Keratinocyte (primary cell): ENCODE results near the gene ATP8A2. TPM values are rescaled to one million over a fixed set of nuclear protein-coding genes. Genes with fewer than 3 reads are reported as not detected.

Experiments
- DNase-seq: peaks from one replicate; pipeline ENCODE4 v3.0.0-alpha.2; 2011; ENCODE audit warnings: low read depth, missing footprints, low spot score
- FAIRE-seq: peaks from 2 replicates; lab custom pipeline; 2011; peaks lifted over from hg19 to GRCh38; lab: Jason Lieb, UNC
- H2AFZ ChIP-seq: 2 replicates; pipeline ENCODE4 v1.6.0; 2012; ENCODE audit warnings: low read length, control low read depth, inconsistent platforms; ENCODE audit not compliant: control insufficient read depth
- H3K27ac ChIP-seq: 2 replicates; pipeline ENCODE4 v1.5.1; 2011; ENCODE audit warnings: low read length; ENCODE audit not compliant: control insufficient read depth, insufficient read depth
- H3K27me3 ChIP-seq: 3 replicates; pipeline ENCODE4 v1.6.0; 2011; ENCODE audit warnings: low read length; ENCODE audit not compliant: control insufficient read depth, insufficient read depth; ENCODE audit errors: extremely low read depth
- H3K36me3 ChIP-seq, 2 experiments: 2 replicates in 1 of 2; 3 replicates in 1 of 2; pipeline ENCODE4 v1.5.1; 2011; ENCODE audit warnings: low read length in 2 of 2, mild to moderate bottlenecking in 1 of 2; ENCODE audit not compliant: control insufficient read depth in 2 of 2, insufficient read depth in 2 of 2; ENCODE audit errors: extremely low read depth in 1 of 2
- H3K4me1 ChIP-seq: 3 replicates; pipeline ENCODE4 v1.5.1; 2011; ENCODE audit warnings: low read length; ENCODE audit not compliant: control insufficient read depth, insufficient read depth; ENCODE audit errors: extremely low read depth
- H3K4me2 ChIP-seq: 3 replicates; pipeline ENCODE4 v1.6.0; 2011; ENCODE audit warnings: low read depth, low read length; ENCODE audit not compliant: control insufficient read depth, insufficient read depth; ENCODE audit errors: extremely low read depth
- H3K4me3 ChIP-seq, 3 experiments: fragments of 200-600 bp in 1 of 3; sonication (generic) in 1 of 3; 2 replicates in 2 of 3; 3 replicates in 1 of 3; pipeline ENCODE4 v1.5.1; 2011 to 2016; ENCODE audit warnings: low read length in 3 of 3, mild to moderate bottlenecking in 3 of 3, control low read depth in 2 of 3, inconsistent platforms in 1 of 3, low read depth in 1 of 3, mixed read lengths in 1 of 3, mixed run types in 1 of 3, moderate library complexity in 1 of 3; ENCODE audit not compliant: control insufficient read depth in 2 of 3, insufficient read depth in 2 of 3; ENCODE audit errors: extremely low read depth in 1 of 3
- H3K79me2 ChIP-seq: 2 replicates; pipeline ENCODE4 v1.6.0; 2012; ENCODE audit warnings: low read length; ENCODE audit not compliant: control insufficient read depth, insufficient read depth
- H3K9ac ChIP-seq: 3 replicates; pipeline ENCODE4 v1.6.0; 2011; ENCODE audit warnings: low read length; ENCODE audit not compliant: control insufficient read depth, insufficient read depth; ENCODE audit errors: extremely low read depth
- H3K9me1 ChIP-seq: 3 replicates; pipeline ENCODE4 v1.6.0; 2011; ENCODE audit warnings: low read length; ENCODE audit not compliant: control insufficient read depth, insufficient read depth; ENCODE audit errors: extremely low read depth
- H3K9me3 ChIP-seq: 2 replicates; pipeline ENCODE4 v1.5.1; 2012; ENCODE audit warnings: low read depth, low read length; ENCODE audit not compliant: control insufficient read depth
- H4K20me1 ChIP-seq: 3 replicates; pipeline ENCODE4 v1.6.0; 2011; ENCODE audit warnings: low read length; ENCODE audit not compliant: control insufficient read depth, insufficient read depth; ENCODE audit errors: extremely low read depth
- CTCF ChIP-seq, 3 experiments: IDR thresholded peaks in 1 of 3; conservative IDR thresholded peaks in 1 of 3; optimal IDR thresholded peaks in 1 of 3; 2 replicates in 2 of 3; 3 replicates in 1 of 3; pipeline versions ENCODE3 to v1.5.1; 2011; ENCODE audit warnings: low read length in 3 of 3, mild to moderate bottlenecking in 3 of 3, moderate library complexity in 2 of 3, control low read depth in 1 of 3, inconsistent platforms in 1 of 3; ENCODE audit not compliant: insufficient read depth in 2 of 3; ENCODE audit errors: extremely low read depth in 1 of 3
- EZH2 ChIP-seq: IDR thresholded peaks from one replicate; pipeline ENCODE4 v1.6.1; 2012; ENCODE audit warnings: inconsistent platforms, mild to moderate bottlenecking, low read length, moderate library complexity
- dilution Hi-C: fragments of 300-500 bp; cut with MboI; formaldehyde crosslinking; loops from one replicate; pipeline ENCODE4 v1.7.0; 2020; ENCODE audit warnings: low sequenced_read_pairs; ENCODE audit not compliant: extremely low pct_ligation_motif_present
- polyA plus RNA-seq, 5 experiments: library from polyadenylated mRNA; depleted of rRNA in 3 of 5; stranded (reverse) in 3 of 5; stranded (forward) in 1 of 5; unstranded in 1 of 5; fragments of >200 nt; gene quantifications; 1 replicate in 1 of 5; 2 replicates in 3 of 5; 3 replicates in 1 of 5; pipeline versions ENCODE4 v1.2.1 to v1.2.3, GENCODE V29; 2011 to 2012; ENCODE audit warnings: missing spikeins in 2 of 5, low read depth in 1 of 5, low replicate concordance in 1 of 5

ATP8A2 gene
- polyA plus RNA-seq, 1 donor (not counting 4 experiments of a cell fraction or from before 2014, with no cell fraction given) = 0.16 TPM

- FAIRE-seq (no peak), DNase-seq (no peak)
- no peak overlapping the region for H3K4me3 ChIP-seq
- TF ChIP-seq EZH2 (no peak), CTCF (optimal IDR thresholded peaks at IDR 0.05 in 1 of 3, IDR thresholded peaks at IDR 0.05 in 1 of 3, conservative IDR thresholded peaks at IDR 0.05 in 1 of 3; ENCODE audit: extremely low read depth in 1 of 3, insufficient read depth in 2 of 3, low read length in 3 of 3) (no peak)
- H3K36me3 ChIP-seq = no peaks in the 10 kb centered on the region
- no peaks in the 10 kb centered on the region for H3K79me2 ChIP-seq
- no peak overlapping the region for H2AFZ ChIP-seq
- H3K27ac ChIP-seq = no peak overlapping the region
- no peaks in the 10 kb centered on the region for H4K20me1 ChIP-seq
- H3K4me2 ChIP-seq = no peak overlapping the region
- no peaks in the 10 kb centered on the region for H3K9me3 ChIP-seq
- H3K4me1 ChIP-seq = no peaks in the 10 kb centered on the region
- H3K9ac ChIP-seq = no peak overlapping the region
- peaks cover 6% of the 10 kb centered on the region for H3K27me3 ChIP-seq
- H3K9me1 ChIP-seq = no peaks in the 10 kb centered on the region
- dilution Hi-C loops = loop anchor here (25.0 kb wide), 1 partner anchor 506 kb away; no protein-coding TSS in a partner anchor
Measured at GRCh38 chr13:25581351-25581750, 209.6 kb downstream of the ATP8A2 start.

- no peaks in the 10 kb centered on the region for H3K36me3 ChIP-seq
- FAIRE-seq (no peak), DNase-seq (no peak)
- no peak overlapping the region for H3K4me2 ChIP-seq
- no peak overlapping the region for H3K4me3 ChIP-seq
- H4K20me1 ChIP-seq = no peaks in the 10 kb centered on the region
- dilution Hi-C loops = loop anchor here (25.0 kb wide), 1 partner anchor 503 kb away; no protein-coding TSS in a partner anchor
- no peaks in the 10 kb centered on the region for H3K9me3 ChIP-seq
- H3K27me3 ChIP-seq = peaks cover 8% of the 10 kb centered on the region
- no peaks in the 10 kb centered on the region for H3K4me1 ChIP-seq
- H3K79me2 ChIP-seq = no peaks in the 10 kb centered on the region
- no peak for TF ChIP-seq EZH2
- no peak overlapping the region for H3K9ac ChIP-seq
- no peak overlapping the region for H3K27ac ChIP-seq
- no peaks in the 10 kb centered on the region for H3K9me1 ChIP-seq
- H2AFZ ChIP-seq = no peak overlapping the region
Measured at GRCh38 chr13:25584087-25584486, 212.3 kb downstream of the ATP8A2 start.

GRCh38 chr13:25585000-25585399 is 213.2 kb downstream of the ATP8A2 start:
- no peak overlapping the region for H3K4me3 ChIP-seq
- H3K27ac ChIP-seq = no peak overlapping the region
- no peaks in the 10 kb centered on the region for H3K4me1 ChIP-seq
- DNase-seq (no peak), FAIRE-seq (no peak)
- no peaks in the 10 kb centered on the region for H3K79me2 ChIP-seq
- no peaks in the 10 kb centered on the region for H4K20me1 ChIP-seq
- no peak overlapping the region for H3K4me2 ChIP-seq
- no peak for TF ChIP-seq EZH2
- TF ChIP-seq CTCF (optimal IDR thresholded peaks at IDR 0.05 in 1 of 3, IDR thresholded peaks at IDR 0.05 in 1 of 3, conservative IDR thresholded peaks at IDR 0.05 in 1 of 3; ENCODE audit: extremely low read depth in 1 of 3, insufficient read depth in 2 of 3, low read length in 3 of 3) = no peak
- H3K9me3 ChIP-seq = no peaks in the 10 kb centered on the region
- H2AFZ ChIP-seq = no peak overlapping the region
- peaks cover 4% of the 10 kb centered on the region for H3K27me3 ChIP-seq
- dilution Hi-C loops = loop anchor here (25.0 kb wide), 1 partner anchor 502 kb away; no protein-coding TSS in a partner anchor
- no peaks in the 10 kb centered on the region for H3K36me3 ChIP-seq
- H3K9me1 ChIP-seq = no peaks in the 10 kb centered on the region
- no peak overlapping the region for H3K9ac ChIP-seq
